Gastrocnemius medialis (tissue), 4 donors: ENCODE results near the gene RABEP2.

Experiments
- CTCF ChIP-seq, 5 experiments: fragments of 450-650 bp in 3 of 5; fragments of 200-600 bp in 2 of 5; sonication (generic) in 2 of 5; IDR thresholded peaks in 4 of 5; conservative IDR thresholded peaks in 1 of 5; 1 replicate in 4 of 5; 2 replicates in 1 of 5; pipeline ENCODE4 v1.5.1; 2016 to 2019; ENCODE audit warnings: antibody characterized with exemption in 5 of 5, mild to moderate bottlenecking in 3 of 5, moderate library complexity in 3 of 5
- POLR2A ChIP-seq, 2 donors: fragments of 450-650 bp; IDR thresholded peaks; one replicate each; pipeline ENCODE4 v1.6.1; 2017; ENCODE audit warnings: antibody characterized with exemption in 2 of 2, mild to moderate bottlenecking in 2 of 2, moderate library complexity in 2 of 2

GRCh38 chr16:28866454-28866804, 58.6 kb downstream of the RABEP2 start:
- TF ChIP-seq CTCF (IDR thresholded peaks at IDR 0.05 in 4 of 5, conservative IDR thresholded peaks at IDR 0.05 in 1 of 5): no peak
- TF ChIP-seq POLR2A (IDR thresholded peaks at IDR 0.05): no peak
